K562 (cell line): Measurements from ENCODE around the gene SLC9A7.

Experiments used
- BRF1 ChIP-seq: IDR thresholded peaks from 3 replicates; pipeline ENCODE4 v1.6.1; 2011; ENCODE audit warnings: borderline replicate concordance, mild to moderate bottlenecking; ENCODE audit not compliant: insufficient read length; ENCODE audit errors: extremely low read depth
- MLLT1 ChIP-seq, 2 experiments: fragments of 450-650 bp; IDR thresholded peaks; 2 replicates each; pipeline ENCODE4 v1.6.1; 2016
- NCOA6 ChIP-seq: fragments of 450-650 bp; IDR thresholded peaks from 2 replicates; pipeline ENCODE4 v1.6.1; 2017; ENCODE audit warnings: mild to moderate bottlenecking
- POLR2A ChIP-seq: fragments of 450-650 bp; conservative IDR thresholded peaks from 2 replicates; pipeline ENCODE4 v1.6.1; 2016
- POLR3A ChIP-seq: IDR thresholded peaks from 2 replicates; pipeline ENCODE4 v1.6.1; 2011; ENCODE audit warnings: borderline replicate concordance, mild to moderate bottlenecking, moderate library complexity; ENCODE audit not compliant: insufficient read length, insufficient read depth; ENCODE audit errors: extremely low read depth
- THRB ChIP-seq: fragments of 450-650 bp; formaldehyde crosslinking; conservative IDR thresholded peaks from 2 replicates; pipeline ENCODE4 v1.4.0; 2022; ENCODE audit warnings: mild to moderate bottlenecking, missing genetic modification characterization
- ZNF274 ChIP-seq: IDR thresholded peaks from 2 replicates; pipeline ENCODE4 v1.6.1; 2011; ENCODE audit warnings: low read depth, mild to moderate bottlenecking, low read length, moderate library complexity, borderline replicate concordance

- no peak for TF ChIP-seq POLR2A
- TF ChIP-seq THRB (CRISPR knock-in tag) = no peak
- TF ChIP-seq POLR3A = no peak
- TF ChIP-seq ZNF274 = no peak
- no peak for TF ChIP-seq MLLT1 (IDR thresholded peaks at IDR 0.05)
- TF ChIP-seq NCOA6 = no peak
- no peak for TF ChIP-seq BRF1
Observed at GRCh38 chrX:46607916-46608315, 151.0 kb downstream of the SLC9A7 start.
